ENCODE measurements around the gene NFASC. TPM values are rescaled to one million over a fixed set of nuclear protein-coding genes. Genes with fewer than 3 reads are reported as not detected.

The NFASC gene
- total and polyA plus RNA-seq, 2 donors (not counting 3 experiments of a cell fraction or from before 2014, with no cell fraction given) = not detected

DNA sequence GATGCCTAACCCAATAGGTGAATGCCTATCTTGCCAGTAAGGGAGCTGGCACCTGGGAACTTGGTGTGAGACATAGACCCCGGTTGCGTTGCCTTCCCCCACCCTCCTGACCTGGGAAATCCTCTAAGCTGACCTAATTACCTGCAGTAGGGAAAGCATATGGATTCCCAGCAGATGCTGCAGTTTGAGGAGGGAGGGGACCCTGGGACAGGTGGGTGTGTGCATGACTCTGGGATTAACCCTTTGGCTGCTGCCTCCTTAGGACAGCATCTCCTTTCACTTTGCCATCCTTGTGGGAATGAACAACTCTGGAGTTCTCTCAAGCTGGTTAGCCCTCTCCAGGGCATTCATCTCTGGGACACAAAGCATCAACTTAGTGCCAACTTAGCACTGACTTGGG is 16.4 kb upstream of the NFASC start:
- TF ChIP-seq FOS (IDR thresholded peaks at IDR 0.05; ENCODE audit: borderline replicate concordance, insufficient read depth, low read length) (no peak), GATA2 (IDR thresholded peaks at IDR 0.05; ENCODE audit: insufficient read depth, insufficient read length, low read depth, low read length) (no peak), POLR2AphosphoS5 (IDR thresholded peaks at IDR 0.05; ENCODE audit: insufficient read depth, low read depth, low read length) (no peak), JUN (IDR thresholded peaks at IDR 0.05; ENCODE audit: borderline replicate concordance, insufficient read depth, insufficient read length, low read depth) (no peak), MYC (IDR thresholded peaks at IDR 0.05; ENCODE audit: low read depth, low read length) (no peak), EZH2 (IDR thresholded peaks at IDR 0.05; ENCODE audit: borderline replicate concordance, low read depth, low read length, severe bottlenecking) (no peak), POLR2A (IDR thresholded peaks at IDR 0.05; ENCODE audit: low read depth, low read length) (no peak)
- TF ChIP-seq, protein P1, sequence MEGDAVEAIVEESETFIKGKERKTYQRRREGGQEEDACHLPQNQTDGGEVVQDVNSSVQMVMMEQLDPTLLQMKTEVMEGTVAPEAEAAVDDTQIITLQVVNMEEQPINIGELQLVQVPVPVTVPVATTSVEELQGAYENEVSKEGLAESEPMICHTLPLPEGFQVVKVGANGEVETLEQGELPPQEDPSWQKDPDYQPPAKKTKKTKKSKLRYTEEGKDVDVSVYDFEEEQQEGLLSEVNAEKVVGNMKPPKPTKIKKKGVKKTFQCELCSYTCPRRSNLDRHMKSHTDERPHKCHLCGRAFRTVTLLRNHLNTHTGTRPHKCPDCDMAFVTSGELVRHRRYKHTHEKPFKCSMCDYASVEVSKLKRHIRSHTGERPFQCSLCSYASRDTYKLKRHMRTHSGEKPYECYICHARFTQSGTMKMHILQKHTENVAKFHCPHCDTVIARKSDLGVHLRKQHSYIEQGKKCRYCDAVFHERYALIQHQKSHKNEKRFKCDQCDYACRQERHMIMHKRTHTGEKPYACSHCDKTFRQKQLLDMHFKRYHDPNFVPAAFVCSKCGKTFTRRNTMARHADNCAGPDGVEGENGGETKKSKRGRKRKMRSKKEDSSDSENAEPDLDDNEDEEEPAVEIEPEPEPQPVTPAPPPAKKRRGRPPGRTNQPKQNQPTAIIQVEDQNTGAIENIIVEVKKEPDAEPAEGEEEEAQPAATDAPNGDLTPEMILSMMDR (IDR thresholded peaks at IDR 0.05; ENCODE audit: extremely low read depth in 1 of 2, insufficient read depth in 1 of 2, low read depth in 1 of 2, low read length in 2 of 2) = no peak
- TF ChIP-seq, protein P2, sequence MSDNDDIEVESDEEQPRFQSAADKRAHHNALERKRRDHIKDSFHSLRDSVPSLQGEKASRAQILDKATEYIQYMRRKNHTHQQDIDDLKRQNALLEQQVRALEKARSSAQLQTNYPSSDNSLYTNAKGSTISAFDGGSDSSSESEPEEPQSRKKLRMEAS (IDR thresholded peaks at IDR 0.05; ENCODE audit: insufficient read depth, insufficient read length) = no peak
- no peaks in the 10 kb centered on the region for H3K4me1 ChIP-seq (ENCODE audit: control insufficient read depth, extremely low read depth, insufficient read depth, low read length)
- no peaks in the 10 kb centered on the region for H3K36me3 ChIP-seq (ENCODE audit: control insufficient read depth in 2 of 2, extremely low read depth in 1 of 2, insufficient read depth in 2 of 2, low read length in 2 of 2)
- no peaks in the 10 kb centered on the region for H3K9me3 ChIP-seq (replicated peaks; ENCODE audit: control insufficient read depth, insufficient read depth, low read length)
- H3K79me2 ChIP-seq (ENCODE audit: control insufficient read depth, insufficient read depth, low read length) = no peaks in the 10 kb centered on the region
- BruUV-seq (replicated peaks) = no TSS peak
- intact Hi-C loops (cut with micrococcal nuclease) = no loop called here
- no peak for DNase-seq (ENCODE audit: low read depth, low spot score)
- H3K4me3 ChIP-seq (replicated peaks in 1 of 3; ENCODE audit: insufficient read depth in 1 of 3, low read depth in 1 of 3, low read length in 3 of 3) = no peak overlapping the region
- dilution Hi-C loops (cut with MboI; ENCODE audit: extremely low pct_ligation_motif_present, low sequenced_read_pairs) = no loop called here
- H3K27ac ChIP-seq (ENCODE audit: insufficient read depth, low read depth, low read length) = no peak overlapping the region
- H3K9me1 ChIP-seq (replicated peaks; ENCODE audit: control insufficient read depth, extremely low read depth, insufficient read depth, low read length) = no peaks in the 10 kb centered on the region
- no peak overlapping the region for H3K4me2 ChIP-seq (ENCODE audit: insufficient read depth, low read length)
- POLR2A ChIA-PET = no interaction called here
- no peaks in the 10 kb centered on the region for H3K27me3 ChIP-seq (ENCODE audit: control insufficient read depth in 2 of 2, insufficient read depth in 2 of 2, low read length in 2 of 2)
- CTCF ChIA-PET = interaction anchor here (1.6 kb wide), 1 partner anchor 47 kb away, joined by 5 read pairs; no protein-coding TSS in a partner anchor
- H2AFZ ChIP-seq (ENCODE audit: low read depth, low read length) = no peak overlapping the region
- no peaks in the 10 kb centered on the region for H4K20me1 ChIP-seq (replicated peaks; ENCODE audit: control insufficient read depth, extremely low read depth, insufficient read depth, low read length)
- no peak for FAIRE-seq
- H3K9ac ChIP-seq (replicated peaks; ENCODE audit: extremely low read depth, insufficient read depth, low read length) = no peak overlapping the region
